Measurements from ENCODE around the gene OLR1. TPM values are rescaled to one million over a fixed set of nuclear protein-coding genes. Genes with fewer than 3 reads are reported as not detected.

OLR1 gene
- total RNA-seq, 1 experiment from 2014 or later = 0.12 TPM

- no peaks in the 10 kb centered on the region for H3K9me2 ChIP-seq (ENCODE audit: insufficient read depth)
- H3K9ac ChIP-seq (ENCODE audit: low read length) = no peak overlapping the region
- ChIA-PET POLR2A (no interaction called here), CTCF (interaction anchor here (1.2 kb wide), 1 partner anchor 9 kb away, joined by 3 read pairs; no protein-coding TSS in a partner anchor), RAD21 (ENCODE audit: low non-redundant PET in 1 of 2, low total read pairs in 2 of 2, uncharacterized antibody in 2 of 2, unreplicated experiment in 2 of 2) (no interaction called here)
- ATAC-seq = no peak
- H3K79me2 ChIP-seq (ENCODE audit: insufficient read depth, low read length) = no peaks in the 10 kb centered on the region
- H3K36me3 ChIP-seq (ENCODE audit: control insufficient read depth in 1 of 2, insufficient read depth in 2 of 2, low read length in 2 of 2) = no peaks in the 10 kb centered on the region
- no peaks in the 10 kb centered on the region for H4K20me1 ChIP-seq (ENCODE audit: insufficient read depth)
- H3K27ac ChIP-seq (ENCODE audit: low read depth, low read length) = no peak overlapping the region
- no peak for DNase-seq (ENCODE audit: low read depth, low spot score)
- no peak overlapping the region for H3K4me2 ChIP-seq (ENCODE audit: low read length)
- H3K9me3 ChIP-seq (ENCODE audit: control insufficient read depth in 1 of 2, insufficient read depth in 1 of 2, low read depth in 1 of 2, low read length in 2 of 2) = no peaks in the 10 kb centered on the region
- intact Hi-C loops (cut with micrococcal nuclease) = no loop called here
- no peak overlapping the region for H2AFZ ChIP-seq (ENCODE audit: low read depth, low read length, poor library complexity, severe bottlenecking)
- TF ChIP-seq RAD21 (IDR thresholded peaks at IDR 0.05; ENCODE audit: low read depth) (no peak), EZH2 (IDR thresholded peaks at IDR 0.05) (no peak), ZFX (IDR thresholded peaks at IDR 0.05) (no peak), JUND (IDR thresholded peaks at IDR 0.05) (no peak), EZH2phosphoT487 (IDR thresholded peaks at IDR 0.05; ENCODE audit: borderline replicate concordance) (no peak), CTCF (IDR thresholded peaks at IDR 0.05 in 2 of 3, conservative IDR thresholded peaks at IDR 0.05 in 1 of 3; ENCODE audit: borderline replicate concordance in 1 of 3, insufficient read depth in 1 of 3, low read depth in 2 of 3, low read length in 2 of 3) (no peak), SRF (IDR thresholded peaks at IDR 0.05; ENCODE audit: low read depth) (no peak), TCF7L2 (IDR thresholded peaks at IDR 0.05; ENCODE audit: borderline replicate concordance, extremely low read depth, insufficient read depth, insufficient read length) (no peak), EGR1 (IDR thresholded peaks at IDR 0.05; ENCODE audit: low read depth) (no peak), REST (IDR thresholded peaks at IDR 0.05; ENCODE audit: low read depth) (no peak), POLR2A (IDR thresholded peaks at IDR 0.05; ENCODE audit: borderline replicate concordance, extremely low read depth, insufficient read depth, insufficient read length) (no peak), SP1 (IDR thresholded peaks at IDR 0.05; ENCODE audit: low read depth) (no peak), ZNF274 (IDR thresholded peaks at IDR 0.05; ENCODE audit: low read depth, low read length) (no peak), ATF3 (IDR thresholded peaks at IDR 0.05) (no peak), CBX3 (IDR thresholded peaks at IDR 0.05; ENCODE audit: low read depth) (no peak), FOSL1 (IDR thresholded peaks at IDR 0.05; ENCODE audit: low read depth) (no peak), POLR2AphosphoS5 (IDR thresholded peaks at IDR 0.05; ENCODE audit: low read depth, low read length) (no peak), YY1 (IDR thresholded peaks at IDR 0.05; ENCODE audit: extremely low read depth, insufficient replicate concordance, low read depth, low read length) (no peak), SIN3A (IDR thresholded peaks at IDR 0.05; ENCODE audit: low read depth) (no peak), MAX (IDR thresholded peaks at IDR 0.05) (no peak)
- peaks cover 11% of the 10 kb centered on the region for H3K27me3 ChIP-seq (ENCODE audit: insufficient read depth, low read length)
- BruUV-seq (replicated peaks) = no TSS peak
- no peak overlapping the region for H3K4me3 ChIP-seq (replicated peaks in 1 of 2; ENCODE audit: low read depth in 1 of 2, low read length in 2 of 2)
- H3K4me1 ChIP-seq (ENCODE audit: control insufficient read depth in 1 of 2, insufficient read depth in 2 of 2, low read length in 2 of 2) = peaks cover 0 to 3% of the 10 kb centered on the region in 2 experiments; a peak in 1 of 4 replicates
Observed at GRCh38 chr12:10131111-10131690, 40.7 kb downstream of the OLR1 start.

All from HCT116 (cell line).